Epithelial cell of proximal tubule (primary cell): ENCODE results near the gene CLASP1. TPM values are rescaled to one million over a fixed set of nuclear protein-coding genes. Genes with fewer than 3 reads are reported as not detected.

Experiments used
- DNase-seq: peaks from one replicate; pipeline ENCODE4 v3.0.0-alpha.2; 2011; ENCODE audit warnings: low read depth
- H3K4me3 ChIP-seq: 2 replicates; pipeline ENCODE4 v1.5.1; 2011; ENCODE audit warnings: low read depth, mild to moderate bottlenecking, low read length
- CTCF ChIP-seq: conservative IDR thresholded peaks from 2 replicates; pipeline ENCODE4 v1.5.1; 2012; ENCODE audit warnings: low read depth, mild to moderate bottlenecking, low read length
- total RNA-seq: library from RNA; depleted of rRNA; stranded (reverse); fragments of >200 nt; gene quantifications from 2 replicates; pipeline ENCODE4 v1.2.3, GENCODE V29; 2015

Gene CLASP1
- total RNA-seq, 1 donor from 2014 or later = 35.0 TPM

DNA sequence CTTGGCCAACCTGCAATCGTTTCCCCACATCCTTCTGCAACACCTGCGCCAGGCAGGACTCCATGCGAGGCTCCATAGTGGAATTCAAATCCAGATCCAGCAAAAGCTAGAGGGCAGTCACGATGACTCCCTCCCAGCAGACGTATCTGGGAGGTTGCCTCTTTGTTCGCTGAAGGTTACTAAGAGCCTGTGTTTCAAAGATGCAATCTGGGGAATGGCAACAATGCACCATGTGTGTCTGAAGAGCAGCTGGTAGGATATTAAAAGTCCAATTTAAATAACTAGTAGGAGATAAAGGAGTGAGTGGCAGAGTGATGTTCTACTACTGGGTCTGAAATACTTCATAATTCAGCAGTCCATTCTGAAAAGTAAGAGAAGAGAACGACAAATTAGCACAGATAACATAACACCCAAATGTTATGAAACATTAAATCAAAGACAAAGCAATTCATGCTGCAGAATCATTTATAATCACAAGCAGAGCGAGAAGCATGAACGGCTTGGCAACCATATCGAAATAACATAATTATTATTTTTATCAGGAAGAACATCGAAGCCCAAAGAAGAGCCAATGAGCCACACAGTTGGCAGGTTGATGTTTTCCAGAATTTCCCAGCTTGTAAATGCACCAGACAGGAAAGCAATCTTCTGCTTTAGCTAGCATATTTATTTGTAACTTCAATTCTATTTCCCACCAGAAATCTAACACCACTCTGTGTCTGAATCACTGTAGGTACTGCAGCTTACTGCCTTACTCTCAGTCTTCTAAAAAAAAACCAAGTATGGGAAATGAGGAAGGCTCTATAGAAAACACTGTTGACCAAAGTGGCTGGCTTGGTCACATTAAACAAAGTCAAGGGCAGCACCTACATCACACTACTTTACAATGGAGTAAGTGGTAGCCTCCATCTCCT, 43.2 kb downstream of the CLASP1 start:
- DNase-seq = no peak
- no peak overlapping the region for H3K4me3 ChIP-seq
- no peak for TF ChIP-seq CTCF

- H3K4me3 ChIP-seq = no peak overlapping the region
- DNase-seq = no peak
- TF ChIP-seq CTCF = no peak
These were observed 46.1 kb downstream of the CLASP1 start for GRCh38 chr2:121603185-121603584.

DNA sequence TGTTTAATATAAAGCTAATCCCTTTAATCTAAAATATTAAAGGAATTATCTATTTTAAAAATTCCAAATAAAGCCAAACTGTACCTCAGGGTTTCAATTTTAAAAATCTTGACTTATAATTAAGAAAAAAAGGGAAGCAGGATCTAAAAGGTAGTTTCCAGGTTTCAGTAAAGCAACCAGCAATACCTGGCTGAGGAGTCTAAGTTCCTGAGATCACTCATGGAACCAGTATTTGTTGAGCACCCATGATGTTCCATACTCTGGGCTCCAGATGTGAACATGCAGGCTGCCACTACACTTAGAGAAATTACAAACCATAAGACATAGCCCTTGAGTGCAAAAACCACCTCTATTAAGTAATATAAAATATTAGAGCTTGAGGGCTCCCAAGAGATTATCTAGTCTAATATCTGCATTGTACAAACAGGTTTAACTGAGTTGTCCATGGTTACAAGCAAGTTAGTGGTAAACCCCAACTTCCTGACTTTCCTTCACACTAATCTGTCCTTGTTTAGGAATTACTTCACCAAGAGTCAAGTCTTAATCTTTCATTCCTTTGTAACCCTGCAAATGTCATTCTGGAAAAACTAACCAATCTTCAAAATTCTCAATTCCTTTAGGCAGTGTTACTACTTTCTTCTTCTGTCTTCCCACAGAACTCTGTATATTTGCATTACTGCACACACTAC, 49.2 kb downstream of the CLASP1 start:
- no peak overlapping the region for H3K4me3 ChIP-seq
- no peak for DNase-seq
- no peak for TF ChIP-seq CTCF

GRCh38 chr2:121598087-121598486, 51.2 kb downstream of the CLASP1 start:
- TF ChIP-seq CTCF = no peak
- DNase-seq = no peak
- no peak overlapping the region for H3K4me3 ChIP-seq

DNA sequence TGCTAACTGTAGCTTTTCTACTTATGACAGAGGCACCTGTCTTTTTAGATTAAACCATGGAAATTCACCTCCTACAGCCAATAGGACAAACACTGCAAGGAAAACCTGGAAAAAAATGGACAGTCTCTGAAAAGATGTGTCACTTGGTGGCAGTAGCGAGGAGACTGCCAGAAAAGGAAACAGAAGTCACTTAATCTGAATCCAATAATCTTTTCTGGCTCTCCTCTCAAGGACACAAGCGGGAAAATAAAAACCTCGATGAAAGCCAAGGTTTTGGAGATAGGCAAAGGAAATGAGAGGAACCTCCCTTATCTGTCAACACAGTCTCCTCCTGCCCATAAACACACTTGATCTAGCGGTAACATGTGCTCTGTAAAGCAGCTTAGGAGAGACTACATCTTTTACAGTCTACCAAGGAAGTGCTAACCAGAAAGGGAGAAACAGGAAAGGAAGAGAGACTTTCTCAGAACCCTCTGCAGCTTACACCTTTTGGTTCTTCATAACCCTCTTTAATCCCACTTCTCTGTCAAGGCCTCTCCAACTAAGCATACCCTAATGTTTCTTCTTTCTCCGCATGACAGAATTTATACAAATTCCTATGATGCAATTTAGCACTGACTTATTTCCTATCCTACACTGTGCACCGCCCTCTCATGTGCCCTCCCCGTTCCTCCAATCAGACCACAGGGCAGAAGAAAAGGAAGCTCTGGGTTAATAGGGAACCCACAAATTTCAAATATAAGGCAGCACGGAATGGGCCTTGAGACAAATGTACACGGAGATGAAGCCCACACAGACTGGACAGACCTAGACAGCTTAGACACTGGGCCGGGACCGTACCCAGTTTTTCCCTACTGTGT, 52.8 kb downstream of the CLASP1 start:
- DNase-seq = peak; percentile 61
- peak overlapping the region; percentile 30 for H3K4me3 ChIP-seq
- TF ChIP-seq CTCF = peak; percentile 63

DNA sequence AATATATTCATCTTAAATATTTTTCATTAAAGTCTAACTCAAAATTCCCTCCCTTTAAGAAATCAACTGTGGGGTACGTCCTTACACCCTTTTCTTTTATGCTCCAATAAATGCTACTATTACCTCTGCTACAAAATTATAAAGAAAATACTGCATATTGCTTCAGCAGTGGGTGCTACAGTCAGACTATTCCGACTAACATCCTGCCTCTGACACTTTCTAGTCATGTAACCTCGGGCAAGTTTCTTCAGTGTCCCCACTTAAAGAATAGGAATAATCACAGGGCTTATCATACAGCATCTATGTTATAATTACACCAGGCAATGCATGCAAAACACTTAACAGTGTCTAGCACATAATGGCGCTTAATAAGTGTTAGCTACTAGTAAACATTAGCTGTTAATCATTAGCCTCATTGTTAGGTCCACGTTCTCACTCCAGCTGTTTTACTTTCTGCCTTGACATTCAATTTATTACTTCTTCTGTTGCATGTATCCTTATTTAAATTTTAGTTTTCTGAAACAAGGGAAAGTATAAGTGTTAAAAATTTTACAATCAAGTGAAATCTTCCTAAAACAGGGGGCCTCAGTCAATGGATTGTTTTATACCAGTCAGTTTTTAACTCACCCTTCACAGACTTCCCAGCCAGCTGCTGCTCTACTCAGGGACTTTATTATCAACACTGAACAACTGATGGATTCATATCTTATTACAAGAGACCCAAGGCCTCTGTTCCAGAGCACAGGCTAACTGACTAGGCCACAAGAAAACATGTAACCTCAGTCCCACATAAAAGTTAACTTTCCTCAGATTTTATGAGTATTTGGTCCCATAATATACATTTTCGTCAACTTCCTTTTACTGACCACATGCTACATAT, 54.0 kb downstream of the CLASP1 start:
- no peak overlapping the region for H3K4me3 ChIP-seq
- DNase-seq = no peak
- TF ChIP-seq CTCF = no peak
